ENCODE results near the gene TRAPPC10.

The TRAPPC10 gene

GRCh38 chr21:44011579-44012473 is at the start of gene TRAPPC10:
TRAPPC10 (plus strand) TSS chr21:44012309; CDS start chr21:44012494, 185 bp downstream.
- peak in 1 of 2 donors; percentile 50 for DNase-seq

- no peak for DNase-seq
Observed at GRCh38 chr21:43965911-43966585, 46.1 kb upstream of the TRAPPC10 start.

GRCh38 chr21:43966946-43967512 is 45.1 kb upstream of the TRAPPC10 start:
- DNase-seq, result no peak

- DNase-seq, result no peak
Observed at GRCh38 chr21:43967981-43968380, 44.1 kb upstream of the TRAPPC10 start.

GRCh38 chr21:43968410-43969114 is 43.5 kb upstream of the TRAPPC10 start:
- no peak for DNase-seq

- DNase-seq, result no peak
Observed at GRCh38 chr21:43969115-43969444, 43.0 kb upstream of the TRAPPC10 start.

GRCh38 chr21:43970551-43970950 is 41.6 kb upstream of the TRAPPC10 start:
- no peak for DNase-seq

GRCh38 chr21:43971201-43971991 is 40.7 kb upstream of the TRAPPC10 start:
- DNase-seq, result no peak

GRCh38 chr21:43971992-43972255 is 40.2 kb upstream of the TRAPPC10 start:
- DNase-seq, result no peak

- DNase-seq, result no peak
Observed at GRCh38 chr21:43972850-43973633, 39.1 kb upstream of the TRAPPC10 start.

GRCh38 chr21:43973634-43973955 is 38.5 kb upstream of the TRAPPC10 start:
- no peak for DNase-seq

- no peak for DNase-seq
Observed at GRCh38 chr21:43974791-43975468, 37.2 kb upstream of the TRAPPC10 start.

- DNase-seq, result peak; percentile 10 to 48
Observed at GRCh38 chr21:43975469-43976098, 36.5 kb upstream of the TRAPPC10 start.

GRCh38 chr21:43976661-43977060 is 35.4 kb upstream of the TRAPPC10 start:
- DNase-seq, result no peak

GRCh38 chr21:43978060-43978459 is 34.0 kb upstream of the TRAPPC10 start:
- DNase-seq, result no peak

GRCh38 chr21:43979654-43980053 is 32.5 kb upstream of the TRAPPC10 start:
- DNase-seq, result no peak

GRCh38 chr21:43981151-43981870 is 30.8 kb upstream of the TRAPPC10 start:
- DNase-seq, result no peak

- no peak for DNase-seq
Observed at GRCh38 chr21:43981871-43982210, 30.3 kb upstream of the TRAPPC10 start.

- no peak for DNase-seq
Observed at GRCh38 chr21:43982489-43983078, 29.5 kb upstream of the TRAPPC10 start.

GRCh38 chr21:43983390-43983789 is 28.7 kb upstream of the TRAPPC10 start:
- no peak for DNase-seq
